ENCODE measurements around the gene GNG7. TPM values are rescaled to one million over a fixed set of nuclear protein-coding genes. Genes with fewer than 3 reads are reported as not detected.
"Not testable (repeated sequence)": the region's sequence is repeated elsewhere in the genome, so short reads cannot be mapped to it uniquely, and the experiment has no call there.

GNG7 gene
- total RNA-seq, 6 experiments from 2014 or later, result 1.3 to 3.7 (median 2.3) TPM

GRCh38 chr19:2611483-2612464, 90.7 kb downstream of the GNG7 start:
- TF ChIP-seq CTCF (IDR thresholded peaks at IDR 0.05) (peak in 1 of 4 donors; percentile 2), POLR2A (IDR thresholded peaks at IDR 0.05) (no peak)
- DNase-seq, result peak in 1 of 3 donors; percentile 50
- Histone ChIP-seq H3K27me3 (no peaks in the 10 kb centered on the region), H3K27ac (peak overlapping the region in 1 of 3 donors; percentile 89), H3K4me3 (peak overlapping the region in 1 of 3 donors; percentile 55), H3K36me3 (no peaks in the 10 kb centered on the region), H3K4me1 (peaks cover 0 to 15% (median 5%) of the 10 kb centered on the region in 4 donors), H3K9me3 (no peaks in the 10 kb centered on the region)
- no peak for ATAC-seq
- intact Hi-C loops (cut with DNase I), result loop anchor here in 1 of 2 donors (10.0 kb wide), 1 partner anchor 137 kb away; the partner anchor contains the start of gene GADD45B
- 45% methylated on average over 21 of the region's 34 CpGs for WGBS (ENCODE audit: insufficient coverage, low coverage, low lambda C conversion rate, missing lambda C conversion rate)

- Histone ChIP-seq H3K27me3 (no peaks in the 10 kb centered on the region), H3K36me3 (no peaks in the 10 kb centered on the region), H3K27ac (peak overlapping the region; percentile 63 to 96 (median 89)), H3K4me1 (peaks cover 0 to 7% (median 2%) of the 10 kb centered on the region in 4 donors), H3K4me3 (peak overlapping the region; percentile 24 to 55 (median 51)), H3K9me3 (no peaks in the 10 kb centered on the region)
- ATAC-seq (peak; percentile 91 to 97 (median 94)), DNase-seq (peak; percentile 93 to 95 (median 95))
- intact Hi-C loops (cut with DNase I), result loop anchor here in 1 of 2 donors (10.0 kb wide), 1 partner anchor 136 kb away; the partner anchor contains the start of gene GADD45B
- TF ChIP-seq POLR2A (IDR thresholded peaks at IDR 0.05), result peak; percentile 70
- TF ChIP-seq CTCF (IDR thresholded peaks at IDR 0.05), result peak; percentile 96 to 99 (median 99)
- 11% methylated on average over 15 of the region's 46 CpGs for WGBS (ENCODE audit: insufficient coverage, low coverage, low lambda C conversion rate, missing lambda C conversion rate)
These were observed 91.6 kb downstream of the GNG7 start for GRCh38 chr19:2610637-2611482.

- H3K27ac ChIP-seq, result no peak overlapping the region
- intact Hi-C loops (cut with DNase I), result loop anchor here in 1 of 2 donors (10.0 kb wide), 1 partner anchor 135 kb away; the partner anchor contains the start of gene GADD45B
- H3K4me3 ChIP-seq, result no peak overlapping the region
- no peak for ATAC-seq
- H3K4me1 ChIP-seq, result peaks cover 0 to 7% (median 2%) of the 10 kb centered on the region in 4 donors
- H3K36me3 ChIP-seq, result no peaks in the 10 kb centered on the region
- no peaks in the 10 kb centered on the region for H3K27me3 ChIP-seq
- 54% methylated on average over 5 of the region's 20 CpGs for WGBS (ENCODE audit: insufficient coverage, low coverage, low lambda C conversion rate, missing lambda C conversion rate)
- no peak for DNase-seq
- no peak for TF ChIP-seq POLR2A (IDR thresholded peaks at IDR 0.05)
- TF ChIP-seq CTCF (IDR thresholded peaks at IDR 0.05), result no peak
- H3K9me3 ChIP-seq, result no peaks in the 10 kb centered on the region
These were observed 92.9 kb downstream of the GNG7 start for GRCh38 chr19:2609389-2610116.

GRCh38 chr19:2609034-2609388, 93.5 kb downstream of the GNG7 start:
- H3K27ac ChIP-seq; ATAC-seq; DNase-seq; H3K36me3 ChIP-seq; H3K4me1 ChIP-seq; H3K4me3 ChIP-seq; intact Hi-C loops (cut with DNase I); H3K27me3 ChIP-seq; H3K9me3 ChIP-seq: not testable (repeated sequence)
- WGBS (ENCODE audit: insufficient coverage, low coverage, low lambda C conversion rate, missing lambda C conversion rate), result 92% methylated on average over 6 of the region's 7 CpGs

Measured in right lobe of liver (tissue), 6 donors.